Measurements from ENCODE around the gene ATG7. TPM values are rescaled to one million over a fixed set of nuclear protein-coding genes. Genes with fewer than 3 reads are reported as not detected.

The ATG7 gene
- total and polyA plus RNA-seq, 2 experiments from 2014 or later: 18.4 to 38.6 TPM

- Histone ChIP-seq H2AFZ (no peak overlapping the region), H3K4me3 (no peak overlapping the region), H3K9me2 (replicated peaks; ENCODE audit: insufficient read depth) (no peaks in the 10 kb centered on the region), H3K27me3 (no peaks in the 10 kb centered on the region), H3K27ac (peak overlapping the region; percentile 61), H3K36me3 (replicated peaks; ENCODE audit: insufficient read depth, low read depth) (no peaks in the 10 kb centered on the region), H3K79me2 (no peaks in the 10 kb centered on the region), H4K20me1 (ENCODE audit: insufficient read depth, poor library complexity, severe bottlenecking) (no peaks in the 10 kb centered on the region), H3K4me1 (ENCODE audit: insufficient read depth) (peaks cover 24% of the 10 kb centered on the region), H3K4me2 (no peak overlapping the region), H3K9me3 (ENCODE audit: low read depth) (no peaks in the 10 kb centered on the region)
- 52% methylated on average over 7 of the region's 7 CpGs for WGBS (ENCODE audit: low lambda C conversion rate, missing lambda C conversion rate)
- TF ChIP-seq EZH2 (IDR thresholded peaks at IDR 0.05; ENCODE audit: borderline replicate concordance): no peak
- TF ChIP-seq, protein P1, sequence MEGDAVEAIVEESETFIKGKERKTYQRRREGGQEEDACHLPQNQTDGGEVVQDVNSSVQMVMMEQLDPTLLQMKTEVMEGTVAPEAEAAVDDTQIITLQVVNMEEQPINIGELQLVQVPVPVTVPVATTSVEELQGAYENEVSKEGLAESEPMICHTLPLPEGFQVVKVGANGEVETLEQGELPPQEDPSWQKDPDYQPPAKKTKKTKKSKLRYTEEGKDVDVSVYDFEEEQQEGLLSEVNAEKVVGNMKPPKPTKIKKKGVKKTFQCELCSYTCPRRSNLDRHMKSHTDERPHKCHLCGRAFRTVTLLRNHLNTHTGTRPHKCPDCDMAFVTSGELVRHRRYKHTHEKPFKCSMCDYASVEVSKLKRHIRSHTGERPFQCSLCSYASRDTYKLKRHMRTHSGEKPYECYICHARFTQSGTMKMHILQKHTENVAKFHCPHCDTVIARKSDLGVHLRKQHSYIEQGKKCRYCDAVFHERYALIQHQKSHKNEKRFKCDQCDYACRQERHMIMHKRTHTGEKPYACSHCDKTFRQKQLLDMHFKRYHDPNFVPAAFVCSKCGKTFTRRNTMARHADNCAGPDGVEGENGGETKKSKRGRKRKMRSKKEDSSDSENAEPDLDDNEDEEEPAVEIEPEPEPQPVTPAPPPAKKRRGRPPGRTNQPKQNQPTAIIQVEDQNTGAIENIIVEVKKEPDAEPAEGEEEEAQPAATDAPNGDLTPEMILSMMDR (IDR thresholded peaks at IDR 0.05; ENCODE audit: poor library complexity): no peak
- no peak for TF ChIP-seq EZH2phosphoT487 (IDR thresholded peaks at IDR 0.05; ENCODE audit: low read depth, severe bottlenecking, unreplicated experiment)
- peak; percentile 56 for DNase-seq (ENCODE audit: low spot score)
These were observed 242.1 kb downstream of the ATG7 start for GRCh38 chr3:11514191-11514821.

- peaks cover 9% of the 10 kb centered on the region for H3K4me1 ChIP-seq (ENCODE audit: insufficient read depth)
- no peaks in the 10 kb centered on the region for H3K36me3 ChIP-seq (replicated peaks; ENCODE audit: insufficient read depth, low read depth)
- H2AFZ ChIP-seq: no peak overlapping the region
- H3K4me2 ChIP-seq: no peak overlapping the region
- DNase-seq (ENCODE audit: low spot score): no peak
- H3K9me2 ChIP-seq (replicated peaks; ENCODE audit: insufficient read depth): no peaks in the 10 kb centered on the region
- WGBS (ENCODE audit: low lambda C conversion rate, missing lambda C conversion rate): 96% methylated on average over 6 of the region's 6 CpGs
- H3K9me3 ChIP-seq (ENCODE audit: low read depth): no peaks in the 10 kb centered on the region
- H3K4me3 ChIP-seq: no peak overlapping the region
- H4K20me1 ChIP-seq (ENCODE audit: insufficient read depth, poor library complexity, severe bottlenecking): no peaks in the 10 kb centered on the region
- no peak overlapping the region for H3K27ac ChIP-seq
- no peaks in the 10 kb centered on the region for H3K27me3 ChIP-seq
- no peaks in the 10 kb centered on the region for H3K79me2 ChIP-seq
- TF ChIP-seq EZH2 (IDR thresholded peaks at IDR 0.05; ENCODE audit: borderline replicate concordance) (no peak), EZH2phosphoT487 (IDR thresholded peaks at IDR 0.05; ENCODE audit: low read depth, severe bottlenecking, unreplicated experiment) (no peak)
- TF ChIP-seq, protein P1 (IDR thresholded peaks at IDR 0.05; ENCODE audit: poor library complexity): no peak
These were observed 245.4 kb downstream of the ATG7 start for GRCh38 chr3:11517601-11518000.

- no peak for DNase-seq (ENCODE audit: low spot score)
- Histone ChIP-seq H3K4me3 (no peak overlapping the region), H3K36me3 (replicated peaks; ENCODE audit: insufficient read depth, low read depth) (no peaks in the 10 kb centered on the region), H4K20me1 (ENCODE audit: insufficient read depth, poor library complexity, severe bottlenecking) (no peaks in the 10 kb centered on the region), H3K79me2 (no peaks in the 10 kb centered on the region), H3K27me3 (no peaks in the 10 kb centered on the region), H3K27ac (no peak overlapping the region), H3K9me2 (replicated peaks; ENCODE audit: insufficient read depth) (no peaks in the 10 kb centered on the region), H3K4me2 (no peak overlapping the region), H3K9me3 (ENCODE audit: low read depth) (no peaks in the 10 kb centered on the region), H2AFZ (no peak overlapping the region), H3K4me1 (ENCODE audit: insufficient read depth) (peaks cover 15% of the 10 kb centered on the region)
- TF ChIP-seq EZH2phosphoT487 (IDR thresholded peaks at IDR 0.05; ENCODE audit: low read depth, severe bottlenecking, unreplicated experiment): no peak
- TF ChIP-seq EZH2 (IDR thresholded peaks at IDR 0.05; ENCODE audit: borderline replicate concordance): no peak
- TF ChIP-seq, protein P1 (IDR thresholded peaks at IDR 0.05; ENCODE audit: poor library complexity): no peak
- 97% methylated on average over 8 of the region's 8 CpGs for WGBS (ENCODE audit: low lambda C conversion rate, missing lambda C conversion rate)
These were observed 249.0 kb downstream of the ATG7 start for GRCh38 chr3:11521167-11521566.

All from hepatocyte (in vitro differentiated cells).